DND-41 (cell line): Measurements from ENCODE around the gene CD276.

Source experiments
- CTCF ChIP-seq: IDR thresholded peaks from 2 replicates; pipeline ENCODE4 v1.5.1; 2012; ENCODE audit warnings: borderline replicate concordance, low read length, moderate library complexity, mild to moderate bottlenecking; ENCODE audit not compliant: poor library complexity, severe bottlenecking; ENCODE audit errors: extremely low read depth
- EZH2 ChIP-seq: IDR thresholded peaks from 3 replicates; pipeline ENCODE4 v1.6.1; 2012; ENCODE audit warnings: borderline replicate concordance, low read depth, mild to moderate bottlenecking, moderate library complexity, low read length, inconsistent platforms; ENCODE audit not compliant: severe bottlenecking

DNA sequence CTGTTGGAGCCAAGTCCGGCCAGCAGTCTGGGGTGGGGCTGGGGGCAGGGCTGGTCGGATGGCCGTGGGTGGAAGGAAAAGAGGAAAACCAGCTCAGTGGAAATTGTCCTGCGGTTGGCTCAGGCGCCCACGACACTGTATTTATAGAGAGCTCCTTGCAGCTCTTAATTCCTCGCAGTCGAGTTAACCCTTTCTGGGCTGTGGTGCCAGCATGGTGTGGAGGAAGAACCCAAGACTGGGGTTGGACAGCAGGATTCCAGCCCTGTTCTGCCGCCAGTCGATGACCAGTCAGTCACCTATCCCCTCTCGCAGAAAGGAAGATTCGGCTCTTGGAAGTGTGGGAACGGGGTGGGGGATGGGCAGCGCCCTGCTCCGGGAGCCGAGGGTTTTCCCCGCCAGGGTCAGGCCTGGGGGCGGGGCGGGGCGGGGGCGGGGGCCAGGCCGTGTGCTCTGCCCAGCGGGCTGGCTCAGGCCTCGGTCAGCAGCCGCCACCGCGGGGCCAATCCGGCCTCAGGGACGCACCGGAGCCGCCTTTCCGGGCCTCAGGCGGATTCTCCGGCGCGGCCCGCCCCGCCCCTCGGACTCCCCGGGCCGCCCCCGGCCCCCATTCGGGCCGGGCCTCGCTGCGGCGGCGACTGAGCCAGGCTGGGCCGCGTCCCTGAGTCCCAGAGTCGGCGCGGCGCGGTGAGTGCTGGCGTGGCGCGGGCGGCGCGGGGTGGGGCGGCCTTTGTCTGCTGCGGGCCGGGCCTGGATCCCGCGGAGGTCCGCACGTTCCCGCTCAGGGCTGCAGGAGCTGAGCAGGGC, at the start of gene CD276:
- TF ChIP-seq CTCF: no peak
- no peak for TF ChIP-seq EZH2
